HepG2 (cell line): ENCODE measurements around the gene SFRP4. TPM values are rescaled to one million over a fixed set of nuclear protein-coding genes. Genes with fewer than 3 reads are reported as not detected.

Source experiments
- ATF7-NPFF ChIP-seq: sonication (generic); formaldehyde crosslinking; IDR thresholded peaks from 2 replicates; pipeline ENCODE4 v1.8.1; 2023; ENCODE audit warnings: mild to moderate bottlenecking, low read depth, missing genetic modification reagents, moderate library complexity
- BCLAF1 ChIP-seq: fragments of 450-650 bp; IDR thresholded peaks from 2 replicates; pipeline ENCODE4 v1.6.1; 2017; ENCODE audit warnings: mild to moderate bottlenecking
- DNMT3B ChIP-seq: conservative IDR thresholded peaks from 2 replicates; pipeline ENCODE4 v1.6.1; 2016; ENCODE audit warnings: missing biosample characterization, control low read depth
- FOXO1 ChIP-seq: sonication (generic); formaldehyde crosslinking; IDR thresholded peaks from 2 replicates; pipeline ENCODE4 v1.4.0; 2020; ENCODE audit warnings: missing genetic modification reagents
- GPN1 ChIP-seq: sonication (generic); formaldehyde crosslinking; IDR thresholded peaks from 2 replicates; pipeline ENCODE4 v1.5.1; 2020; ENCODE audit warnings: missing genetic modification reagents, borderline replicate concordance
- HDAC1 ChIP-seq: sonication (generic); formaldehyde crosslinking; IDR thresholded peaks from 2 replicates; pipeline ENCODE4 v1.5.1; 2020; ENCODE audit warnings: mild to moderate bottlenecking, missing genetic modification reagents
- NFYB ChIP-seq: sonication (generic); formaldehyde crosslinking; IDR thresholded peaks from 2 replicates; pipeline ENCODE4 v1.4.0; 2020; ENCODE audit warnings: missing genetic modification reagents
- PHF8 ChIP-seq: sonication (generic); formaldehyde crosslinking; IDR thresholded peaks from 2 replicates; pipeline ENCODE4 v1.5.0; 2020; ENCODE audit warnings: missing genetic modification reagents
- RBM22 ChIP-seq: fragments of 200-400 bp; formaldehyde crosslinking; optimal IDR thresholded peaks from 2 replicates; pipeline ENCODE3; 2017; ENCODE audit warnings: mild to moderate bottlenecking, low read length, moderate library complexity
- REXO4 ChIP-seq: sonication (generic); formaldehyde crosslinking; IDR thresholded peaks from 2 replicates; pipeline ENCODE4 v1.8.0; 2022; ENCODE audit warnings: missing genetic modification reagents, mild to moderate bottlenecking, borderline replicate concordance
- SMAD3 ChIP-seq: sonication (generic); formaldehyde crosslinking; IDR thresholded peaks from 2 replicates; pipeline ENCODE4 v1.4.0; 2020; ENCODE audit warnings: missing genetic modification reagents
- SNAPC4 ChIP-seq: sonication (generic); formaldehyde crosslinking; IDR thresholded peaks from 2 replicates; pipeline ENCODE4 v1.4.0; 2020; ENCODE audit warnings: mild to moderate bottlenecking, missing genetic modification reagents
- SP1 ChIP-seq, 2 experiments: fragments of 450-650 bp in 1 of 2; sonication (generic) in 1 of 2; formaldehyde crosslinking in 1 of 2; IDR thresholded peaks; 2 replicates each; pipeline versions ENCODE4 v1.4.0 to v1.6.1; 2016 to 2020; ENCODE audit warnings: missing genetic modification reagents in 1 of 2
- SRF ChIP-seq: IDR thresholded peaks from 2 replicates; pipeline ENCODE4 v1.6.1; 2011; ENCODE audit warnings: mild to moderate bottlenecking, low read depth, low read length, moderate library complexity
- THAP11 ChIP-seq: IDR thresholded peaks from 2 replicates; pipeline ENCODE4 v1.6.1; 2016; ENCODE audit warnings: missing biosample characterization, missing genetic modification reagents
- ZBTB8A ChIP-seq: sonication (generic); formaldehyde crosslinking; IDR thresholded peaks from 2 replicates; pipeline ENCODE4 v1.4.0; 2020; ENCODE audit warnings: mild to moderate bottlenecking, low read depth, missing genetic modification reagents, borderline replicate concordance
- ZFAT ChIP-seq: sonication (generic); formaldehyde crosslinking; conservative IDR thresholded peaks from 2 replicates; pipeline ENCODE4 v1.8.1; 2023; ENCODE audit warnings: missing genetic modification reagents, inconsistent platforms
- ZNF274 ChIP-seq: sonication (generic); formaldehyde crosslinking; IDR thresholded peaks from 2 replicates; pipeline ENCODE4 v1.5.1; 2020; ENCODE audit warnings: mild to moderate bottlenecking, missing genetic modification reagents
- ZNF564 ChIP-seq: sonication (generic); formaldehyde crosslinking; IDR thresholded peaks from 2 replicates; pipeline ENCODE4 v1.8.1; 2023; ENCODE audit warnings: mild to moderate bottlenecking, missing genetic modification reagents
- polyA plus RNA-seq, 8 experiments: library from polyadenylated mRNA; depleted of rRNA in 3 of 8; stranded (reverse) in 7 of 8; unstranded in 1 of 8; fragments of >200 nt; fragmentation: Illumina TruSeq in 4 of 8; extraction: Trizol in 4 of 8; gene quantifications; 2 replicates each; pipeline versions ENCODE4 v1.2.1 to v1.2.3, GENCODE V29; 2011 to 2016; ENCODE audit warnings: low read depth in 4 of 8, missing spikeins in 1 of 8, mixed read lengths in 1 of 8; ENCODE audit not compliant: insufficient read depth in 1 of 8
- total RNA-seq, 5 experiments: library from RNA; depleted of rRNA; stranded (reverse); fragments of >200 nt; fragmentation: Illumina TruSeq; extraction: Trizol; gene quantifications; 2 replicates each; pipeline ENCODE4 v1.2.3, GENCODE V29; 2016; ENCODE audit warnings: low read depth in 1 of 5
- TF ChIP-seq, protein P1 (sequence below): IDR thresholded peaks from 2 replicates; pipeline ENCODE4 v1.6.1; 2016; ENCODE audit warnings: mild to moderate bottlenecking, missing biosample characterization, missing genetic modification reagents
- TF ChIP-seq, protein P2 (sequence below): sonication (generic); formaldehyde crosslinking; IDR thresholded peaks from 2 replicates; pipeline ENCODE4 v1.5.0; 2020; ENCODE audit warnings: mild to moderate bottlenecking, missing genetic modification reagents, moderate library complexity

Gene SFRP4
- total and polyA plus RNA-seq, 2 of the 13 experiments (the other 11 are each of a cell fraction or from before 2014, with no cell fraction given) = 0.96 to 1.8 TPM

- no peak for TF ChIP-seq SRF
- no peak for TF ChIP-seq ZNF564
- peak; percentile 98 for TF ChIP-seq FOXO1
- TF ChIP-seq PHF8 (CRISPR knock-in tag) = peak; percentile 71
- peak; percentile 80 for TF ChIP-seq THAP11 (CRISPR knock-in tag)
- 0 out of 2 replicates have a peak, but pooled peaks have one; percentile 16 for TF ChIP-seq NFYB (CRISPR knock-in tag)
- TF ChIP-seq BCLAF1 = no peak
- TF ChIP-seq, protein P1, sequence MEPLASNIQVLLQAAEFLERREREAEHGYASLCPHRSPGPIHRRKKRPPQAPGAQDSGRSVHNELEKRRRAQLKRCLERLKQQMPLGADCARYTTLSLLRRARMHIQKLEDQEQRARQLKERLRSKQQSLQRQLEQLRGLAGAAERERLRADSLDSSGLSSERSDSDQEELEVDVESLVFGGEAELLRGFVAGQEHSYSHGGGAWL (CRISPR knock-in tag) = peak; percentile 66; the same call in 1 of the 2 replicates
- no peak for TF ChIP-seq GPN1
- TF ChIP-seq HDAC1 (CRISPR knock-in tag) = peak; percentile 95
- TF ChIP-seq, protein P2, sequence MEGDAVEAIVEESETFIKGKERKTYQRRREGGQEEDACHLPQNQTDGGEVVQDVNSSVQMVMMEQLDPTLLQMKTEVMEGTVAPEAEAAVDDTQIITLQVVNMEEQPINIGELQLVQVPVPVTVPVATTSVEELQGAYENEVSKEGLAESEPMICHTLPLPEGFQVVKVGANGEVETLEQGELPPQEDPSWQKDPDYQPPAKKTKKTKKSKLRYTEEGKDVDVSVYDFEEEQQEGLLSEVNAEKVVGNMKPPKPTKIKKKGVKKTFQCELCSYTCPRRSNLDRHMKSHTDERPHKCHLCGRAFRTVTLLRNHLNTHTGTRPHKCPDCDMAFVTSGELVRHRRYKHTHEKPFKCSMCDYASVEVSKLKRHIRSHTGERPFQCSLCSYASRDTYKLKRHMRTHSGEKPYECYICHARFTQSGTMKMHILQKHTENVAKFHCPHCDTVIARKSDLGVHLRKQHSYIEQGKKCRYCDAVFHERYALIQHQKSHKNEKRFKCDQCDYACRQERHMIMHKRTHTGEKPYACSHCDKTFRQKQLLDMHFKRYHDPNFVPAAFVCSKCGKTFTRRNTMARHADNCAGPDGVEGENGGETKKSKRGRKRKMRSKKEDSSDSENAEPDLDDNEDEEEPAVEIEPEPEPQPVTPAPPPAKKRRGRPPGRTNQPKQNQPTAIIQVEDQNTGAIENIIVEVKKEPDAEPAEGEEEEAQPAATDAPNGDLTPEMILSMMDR (CRISPR knock-in tag) = peak; percentile 61
- TF ChIP-seq REXO4 = no peak
- 0 out of 2 replicates have a peak, but pooled peaks have one; percentile 18 for TF ChIP-seq DNMT3B (CRISPR knock-in tag)
- no peak for TF ChIP-seq ZBTB8A
- peak; percentile 91; the same call in 1 of the 2 replicates for TF ChIP-seq SMAD3 (CRISPR knock-in tag)
- no peak for TF ChIP-seq ATF7-NPFF
- TF ChIP-seq ZNF274 (CRISPR knock-in tag) = peak; percentile 77
- peak; percentile 48 for TF ChIP-seq RBM22
- no peak for TF ChIP-seq SNAPC4 (CRISPR knock-in tag)
- TF ChIP-seq SP1 (IDR thresholded peaks at IDR 0.05) = no peak
- TF ChIP-seq SP1 (CRISPR knock-in tag; IDR thresholded peaks at IDR 0.05) = peak; percentile 49
- TF ChIP-seq ZFAT = no peak
Observed at GRCh38 chr7:37942934-37943610, 26.5 kb upstream of the SFRP4 start (continued).
